ENCODE results near the gene EXT2.

DNA sequence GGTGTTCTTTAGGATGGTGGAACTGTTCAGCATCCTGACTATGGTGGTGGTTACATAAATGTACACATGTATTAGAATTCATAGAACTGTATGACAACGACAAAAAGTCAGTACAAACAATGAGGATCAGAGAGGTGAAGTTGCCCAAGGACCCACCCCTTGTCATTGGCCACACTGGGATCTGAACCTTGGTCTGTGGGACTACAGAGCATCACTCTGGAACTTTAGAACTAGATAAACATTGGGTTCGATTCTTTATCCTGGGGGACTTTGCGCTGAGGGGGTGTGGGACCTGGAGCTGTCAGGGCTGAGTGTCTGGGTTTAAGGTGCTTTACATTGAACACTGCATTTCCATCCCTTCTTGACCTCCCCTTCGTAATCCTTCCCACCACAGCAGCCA is 12.8 kb upstream of the EXT2 start:
- TF ChIP-seq GATA3 (IDR thresholded peaks at IDR 0.05; ENCODE audit: low read depth, low read length): no peak
- no peak for TF ChIP-seq GATA2 (IDR thresholded peaks at IDR 0.05; ENCODE audit: low read depth, low read length)
